GM12892 (cell line): ENCODE measurements around the gene PEAK3.

Source experiments
- DNase-seq: peaks from one replicate; pipeline ENCODE4 v3.0.0; 2011; ENCODE audit not compliant: insufficient read length
- FAIRE-seq: peaks from 2 replicates; lab custom pipeline; 2011; peaks lifted over from hg19 to GRCh38; lab: Jason Lieb, UNC
- POLR2A ChIP-seq: IDR thresholded peaks from 2 replicates; pipeline ENCODE4 v1.6.1; 2011; ENCODE audit warnings: low read depth, low read length, control low read depth
- POLR2AphosphoS5 ChIP-seq: IDR thresholded peaks from 2 replicates; pipeline ENCODE4 v1.6.1; 2011; ENCODE audit warnings: low read depth, low read length, control low read depth
- TAF1 ChIP-seq: IDR thresholded peaks from 2 replicates; pipeline ENCODE4 v1.6.1; 2011; ENCODE audit warnings: low read depth, mild to moderate bottlenecking, control low read depth, low read length, borderline replicate concordance

The PEAK3 gene

DNA sequence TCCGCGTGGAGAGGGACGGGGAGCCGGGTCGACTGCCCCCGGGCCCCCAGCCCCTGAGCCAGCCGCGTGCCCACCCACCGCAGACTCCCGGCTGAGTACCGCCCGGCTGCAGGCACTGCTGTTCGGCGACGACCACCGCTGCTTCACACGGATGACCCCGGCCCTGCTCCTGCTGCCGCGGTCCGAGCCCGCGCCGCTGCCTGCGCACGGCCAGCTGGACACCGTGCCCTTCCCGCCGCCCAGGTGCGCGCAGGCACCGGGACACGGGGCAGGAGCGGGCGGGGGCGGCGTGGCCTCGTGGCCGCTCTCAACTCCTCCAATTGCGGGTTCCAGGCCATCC is 31.2 kb downstream of the PEAK3 start:
- no peak for FAIRE-seq
- TF ChIP-seq POLR2A (no peak), TAF1 (no peak), POLR2AphosphoS5 (no peak)
- DNase-seq: no peak

DNA sequence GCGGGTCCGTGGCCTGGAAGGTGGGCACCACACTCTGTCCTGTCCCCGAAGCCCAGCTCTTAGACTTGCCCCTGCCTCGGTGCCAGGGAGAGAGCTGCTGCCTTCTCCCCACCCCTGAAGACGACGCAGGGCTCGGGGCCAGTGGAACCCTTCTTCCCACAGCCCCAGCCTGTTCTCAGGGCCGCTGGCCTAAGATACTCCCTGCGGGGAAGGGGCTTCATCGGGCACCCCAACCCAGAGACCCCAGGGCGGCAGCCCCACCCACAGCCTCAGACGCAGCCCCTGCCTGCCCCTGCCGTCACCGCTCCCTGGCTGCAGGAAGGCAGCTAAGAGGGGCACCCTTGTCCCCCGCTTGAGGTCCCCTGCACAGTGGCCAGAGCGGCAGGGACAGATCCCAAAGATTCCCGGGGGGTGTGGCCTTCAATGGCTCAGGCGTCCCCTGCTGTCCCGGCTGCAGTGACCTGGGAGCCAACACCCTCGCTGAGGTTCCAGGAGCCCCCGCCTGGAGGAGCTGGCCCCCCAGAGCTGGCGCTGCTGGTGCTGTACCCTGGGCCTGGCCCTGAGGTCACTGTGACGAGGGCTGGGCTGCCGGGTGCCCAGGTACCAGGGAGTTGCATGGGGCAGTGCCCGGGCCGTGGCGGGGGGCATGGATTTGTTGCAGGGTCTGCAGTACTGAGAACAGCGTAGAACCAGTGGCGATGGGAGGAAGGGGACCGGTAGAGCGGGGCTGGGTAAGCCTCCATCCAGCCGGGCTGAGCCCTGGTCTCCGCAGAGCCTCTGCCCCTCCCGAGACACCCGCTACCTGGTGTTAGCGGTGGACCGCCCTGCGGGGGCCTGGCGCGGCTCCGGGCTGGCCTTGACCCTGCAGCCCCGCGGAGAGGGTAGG is 31.9 kb downstream of the PEAK3 start:
- DNase-seq (no peak), FAIRE-seq (no peak)
- TF ChIP-seq TAF1 (no peak), POLR2AphosphoS5 (peak; percentile 8; the same call in 1 of the 2 replicates), POLR2A (no peak)

DNA sequence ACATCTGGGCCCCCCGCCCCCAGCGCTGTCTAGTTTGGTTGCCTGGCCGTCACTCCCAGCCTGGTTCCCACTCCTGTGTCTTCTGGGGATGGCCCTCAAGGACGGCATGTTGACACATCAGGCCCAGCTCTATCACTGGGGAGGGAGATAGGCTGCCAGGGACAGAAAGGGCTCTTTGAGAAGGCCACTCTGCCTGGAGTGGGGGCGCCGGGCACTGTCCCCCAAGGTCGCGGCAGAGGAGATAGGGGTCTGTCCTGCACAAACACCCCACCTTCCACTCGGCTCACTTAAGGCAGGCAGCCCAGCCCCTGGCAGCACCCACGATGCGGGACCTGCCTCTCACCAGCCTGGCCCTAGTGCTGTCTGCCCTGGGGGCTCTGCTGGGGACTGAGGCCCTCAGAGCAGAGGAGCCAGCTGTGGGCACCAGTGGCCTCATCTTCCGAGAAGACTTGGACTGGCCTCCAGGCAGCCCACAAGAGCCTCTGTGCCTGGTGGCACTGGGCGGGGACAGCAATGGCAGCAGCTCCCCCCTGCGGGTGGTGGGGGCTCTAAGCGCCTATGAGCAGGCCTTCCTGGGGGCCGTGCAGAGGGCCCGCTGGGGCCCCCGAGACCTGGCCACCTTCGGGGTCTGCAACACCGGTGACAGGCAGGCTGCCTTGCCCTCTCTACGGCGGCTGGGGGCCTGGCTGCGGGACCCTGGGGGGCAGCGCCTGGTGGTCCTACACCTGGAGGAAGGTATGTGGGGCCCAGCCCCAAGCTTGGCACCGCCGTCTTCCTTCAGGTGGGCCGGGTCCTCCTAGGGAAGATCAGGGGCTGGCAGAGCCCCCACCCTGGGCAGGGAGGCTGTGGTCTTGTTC is 32.7 kb downstream of the PEAK3 start, which contains the start of gene AMH:
Gene AMH (plus strand): TSS at position 314 of the 857 bp plus-strand sequence. CDS start 10 bp downstream, at position 324.
- TF ChIP-seq POLR2A: peak; percentile 34; the same call in 1 of the 2 replicates
- no peak for TF ChIP-seq TAF1
- TF ChIP-seq POLR2AphosphoS5: peak; percentile 38; the same call in 1 of the 2 replicates
- no peak for DNase-seq
- FAIRE-seq: no peak

DNA sequence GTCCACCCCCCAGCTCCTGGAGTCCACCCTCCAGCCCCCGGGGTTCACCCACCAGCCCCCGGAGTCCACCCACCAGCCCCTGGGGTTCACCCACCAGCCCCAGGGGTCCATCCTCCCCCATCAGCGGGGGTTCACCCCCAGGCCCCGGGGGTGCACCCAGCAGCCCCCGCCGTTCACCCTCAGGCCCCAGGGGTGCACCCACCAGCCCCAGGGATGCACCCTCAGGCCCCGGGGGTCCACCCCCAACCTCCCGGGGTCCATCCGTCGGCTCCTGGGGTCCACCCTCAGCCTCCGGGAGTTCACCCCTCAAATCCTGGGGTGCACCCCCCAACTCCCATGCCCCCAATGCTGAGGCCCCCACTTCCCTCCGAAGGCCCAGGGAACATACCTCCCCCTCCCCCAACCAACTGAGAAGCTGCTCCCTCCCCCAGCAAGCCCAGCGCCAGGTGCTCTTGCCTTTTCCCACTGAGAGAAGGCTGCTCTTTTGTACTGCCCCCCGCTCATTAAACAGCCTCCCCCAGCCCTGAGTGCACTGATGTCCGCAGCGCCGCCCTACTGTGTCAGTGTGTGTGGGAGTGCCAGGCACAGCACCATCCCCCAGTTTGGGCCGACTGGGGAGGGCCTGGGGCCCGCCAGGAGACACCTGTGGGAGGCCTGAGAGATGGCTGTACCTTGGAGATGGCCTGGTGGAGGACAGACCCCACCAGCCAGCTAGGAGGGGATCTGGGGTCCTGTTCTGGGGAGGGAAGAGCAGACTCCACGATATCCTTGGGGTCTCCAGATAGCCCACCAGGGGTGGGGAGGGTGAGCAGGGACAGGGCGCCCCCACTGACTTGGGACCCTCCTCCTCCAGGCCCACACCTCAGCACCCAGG is 33.6 kb downstream of the PEAK3 start:
- DNase-seq (no peak), FAIRE-seq (no peak)

DNA sequence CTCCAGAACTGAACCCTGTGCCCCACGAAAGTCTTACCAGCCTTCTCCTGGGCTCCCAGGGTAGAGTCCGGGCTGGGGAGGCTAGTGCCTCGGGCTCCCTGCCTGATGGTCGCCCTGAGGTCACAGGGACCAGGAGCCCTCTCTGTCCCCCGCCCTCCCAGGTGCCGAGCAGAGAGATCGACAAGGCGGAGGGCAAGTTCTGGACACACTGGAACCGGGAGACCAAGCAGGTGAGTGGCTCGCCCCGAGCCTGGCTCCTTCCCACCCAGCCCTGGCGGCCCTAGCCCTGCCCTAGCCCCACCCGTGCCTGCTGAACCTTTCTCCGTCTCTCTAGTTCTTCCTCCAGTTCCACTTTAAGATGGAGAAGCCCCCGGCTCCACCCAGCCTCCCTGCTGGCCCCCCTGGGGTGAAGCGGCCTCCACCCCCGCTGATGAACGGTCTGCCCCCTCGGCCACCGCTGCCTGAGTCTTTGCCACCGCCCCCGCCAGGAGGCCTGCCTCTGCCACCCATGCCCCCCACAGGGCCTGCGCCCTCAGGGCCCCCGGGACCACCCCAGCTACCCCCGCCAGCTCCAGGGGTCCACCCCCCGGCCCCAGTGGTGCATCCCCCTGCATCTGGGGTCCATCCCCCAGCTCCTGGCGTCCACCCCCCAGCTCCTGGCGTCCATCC is 34.4 kb downstream of the PEAK3 start:
- TF ChIP-seq POLR2AphosphoS5 (no peak), TAF1 (no peak), POLR2A (no peak)
- no peak for FAIRE-seq
- no peak for DNase-seq

More for the DNA sequence above, 33.6 kb downstream of the PEAK3 start:
- TF ChIP-seq TAF1: no peak
- no peak for TF ChIP-seq POLR2AphosphoS5
- no peak for TF ChIP-seq POLR2A

DNA sequence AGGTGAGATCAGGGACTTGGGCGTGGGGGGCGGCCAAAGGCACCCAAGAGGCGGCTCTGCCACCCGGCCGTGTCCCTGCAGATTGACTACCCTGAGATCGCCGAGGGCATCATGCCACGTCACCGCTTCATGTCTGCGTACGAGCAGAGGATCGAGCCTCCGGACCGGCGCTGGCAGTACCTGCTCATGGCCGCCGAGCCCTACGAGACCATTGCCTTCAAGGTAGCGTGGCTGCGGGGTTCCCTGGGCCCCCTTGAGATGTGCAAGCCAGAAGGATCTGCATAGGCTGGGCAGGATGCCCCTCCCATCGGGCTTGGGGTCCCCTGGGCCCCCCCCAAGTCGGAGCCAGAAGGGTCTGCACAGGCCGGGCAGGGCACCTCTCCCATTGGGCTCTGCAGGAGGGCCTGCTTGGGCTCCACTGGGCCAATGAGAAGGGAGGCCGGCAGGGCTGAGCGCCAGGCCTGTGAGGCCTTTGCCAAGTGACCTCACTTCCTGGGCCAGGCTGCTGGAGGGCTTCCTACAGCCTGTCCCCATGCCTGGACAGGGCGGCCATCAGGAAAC is 35.1 kb downstream of the PEAK3 start:
- no peak for FAIRE-seq
- TF ChIP-seq TAF1 (no peak), POLR2AphosphoS5 (no peak), POLR2A (no peak)
- no peak for DNase-seq

DNA sequence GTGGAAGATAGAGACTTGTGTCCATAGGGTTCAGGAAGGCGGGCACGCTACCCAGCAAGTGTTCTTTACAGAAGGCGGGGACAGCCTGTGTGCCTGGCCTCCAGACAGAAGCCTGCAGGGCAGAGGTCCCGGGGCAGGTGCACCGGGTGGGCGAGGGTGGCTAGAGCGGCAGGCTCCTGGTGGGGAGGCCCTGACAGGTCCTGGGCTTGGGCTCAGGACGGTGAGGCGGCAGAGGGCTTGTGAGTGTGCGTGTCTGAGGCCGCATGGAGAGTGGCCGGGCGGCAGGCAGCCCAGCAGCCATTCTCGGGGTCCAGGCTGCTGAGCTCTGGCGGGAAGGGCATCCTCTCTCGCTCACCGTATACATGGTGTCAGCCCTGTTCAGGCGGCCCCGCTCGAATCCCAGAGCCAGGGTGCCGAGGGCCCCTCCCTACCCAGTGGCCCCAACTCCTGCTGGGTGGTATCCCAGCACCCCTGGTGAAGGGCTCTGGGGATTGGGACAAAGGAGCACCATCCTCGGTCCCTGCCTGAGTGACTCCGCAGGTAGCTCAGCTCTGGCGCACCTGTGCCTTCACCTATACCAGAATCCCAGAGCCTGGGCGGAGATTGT is 35.9 kb downstream of the PEAK3 start:
- DNase-seq (no peak), FAIRE-seq (no peak)
- TF ChIP-seq TAF1 (no peak), POLR2AphosphoS5 (no peak), POLR2A (peak; percentile 13; the same call in 1 of the 2 replicates)

DNA sequence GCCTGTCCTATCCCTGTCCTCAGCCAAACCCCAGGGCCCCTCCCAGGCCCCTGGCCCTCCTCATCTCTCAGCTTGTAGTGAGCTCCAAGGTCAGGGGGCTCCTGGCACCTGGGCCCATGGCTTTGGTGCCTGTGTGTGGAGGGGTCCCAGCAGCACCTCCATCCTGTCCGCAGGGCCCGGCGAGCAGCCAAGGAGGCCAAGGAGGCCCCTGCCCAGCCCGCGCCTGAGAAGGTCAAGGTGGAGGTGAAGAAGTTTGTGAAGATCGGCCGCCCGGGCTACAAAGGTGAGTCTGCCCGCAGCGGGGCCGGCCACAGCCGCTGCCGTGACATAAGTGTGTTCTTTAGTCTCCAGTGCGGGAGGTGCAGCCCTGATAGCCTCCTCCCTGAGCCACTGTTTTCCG is 36.7 kb downstream of the PEAK3 start:
- no peak for TF ChIP-seq TAF1
- TF ChIP-seq POLR2AphosphoS5: no peak
- no peak for TF ChIP-seq POLR2A
- DNase-seq (no peak), FAIRE-seq (no peak)

DNA sequence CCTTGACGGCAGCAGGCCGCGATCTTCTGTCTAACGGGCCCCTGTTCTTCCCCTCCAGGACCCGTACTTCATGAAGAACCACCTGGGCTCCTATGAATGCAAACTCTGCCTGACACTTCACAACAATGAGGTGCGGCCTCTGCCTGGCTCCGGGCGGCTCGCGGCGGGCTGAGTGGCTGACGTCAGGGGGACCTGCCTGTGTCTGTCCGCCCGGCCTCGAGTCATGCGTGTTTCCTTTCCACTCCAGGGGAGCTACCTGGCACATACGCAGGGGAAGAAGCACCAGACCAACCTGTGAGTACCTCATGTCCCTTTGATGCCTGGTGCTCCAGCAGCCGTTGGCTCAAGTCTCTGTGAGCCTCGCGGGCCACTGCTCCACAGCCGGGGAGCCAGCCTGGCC is 37.5 kb downstream of the PEAK3 start:
- TF ChIP-seq POLR2A: no peak
- no peak for TF ChIP-seq TAF1
- no peak for TF ChIP-seq POLR2AphosphoS5
- FAIRE-seq: no peak

DNA sequence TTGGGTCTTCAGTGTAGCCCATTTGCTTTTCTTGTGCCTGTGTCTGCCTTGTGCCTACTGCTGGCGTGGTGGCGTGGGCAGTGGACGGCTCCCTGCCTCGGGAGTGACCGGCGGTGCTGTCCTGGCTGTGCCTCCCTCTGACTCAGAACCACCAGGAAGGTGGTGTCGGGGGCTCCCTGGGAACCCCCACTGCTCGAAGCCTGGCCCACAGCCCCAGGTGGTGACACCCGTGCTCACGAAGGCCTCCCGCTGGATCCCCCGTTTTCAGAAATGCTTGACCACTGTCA is 37.9 kb downstream of the PEAK3 start:
- TF ChIP-seq POLR2AphosphoS5 (no peak), TAF1 (no peak), POLR2A (no peak)
- no peak for FAIRE-seq
- no peak for DNase-seq

More for the DNA sequence above, 37.5 kb downstream of the PEAK3 start:
- no peak for DNase-seq
